Liver (tissue), 3 donors: ENCODE data around the gene ZBTB2.

Experiments
- JUND ChIP-seq, 2 donors: IDR thresholded peaks; 2 replicates each; pipeline ENCODE4 v1.6.1; 2016; ENCODE audit warnings: antibody characterized with exemption in 2 of 2
- RAD21 ChIP-seq, 2 donors: IDR thresholded peaks; 2 replicates each; pipeline ENCODE4 v1.6.1; 2016; ENCODE audit warnings: antibody characterized with exemption in 2 of 2, mild to moderate bottlenecking in 2 of 2
- SP1 ChIP-seq: IDR thresholded peaks from 2 replicates; pipeline ENCODE4 v1.6.1; 2018; ENCODE audit warnings: antibody characterized with exemption, mild to moderate bottlenecking
- TAF1 ChIP-seq: conservative IDR thresholded peaks from 2 replicates; pipeline ENCODE4 v1.6.1; 2016; ENCODE audit warnings: antibody characterized with exemption, mild to moderate bottlenecking
- YY1 ChIP-seq: IDR thresholded peaks from 2 replicates; pipeline ENCODE4 v1.6.1; 2016; ENCODE audit warnings: antibody characterized with exemption, mild to moderate bottlenecking
- TF ChIP-seq, protein P1 (sequence below): fragments of 150-350 bp; IDR thresholded peaks from 2 replicates; pipeline ENCODE4 v1.5.1; 2017; ENCODE audit warnings: improper control_type of control experiment, low read depth, low read length; ENCODE audit not compliant: missing input control
- TF ChIP-seq, protein P2 (sequence below): IDR thresholded peaks from 2 replicates; pipeline ENCODE4 v1.6.1; 2016; ENCODE audit warnings: antibody characterized with exemption, mild to moderate bottlenecking
- donor health status: healthy.
- donor health status: healthy.

DNA sequence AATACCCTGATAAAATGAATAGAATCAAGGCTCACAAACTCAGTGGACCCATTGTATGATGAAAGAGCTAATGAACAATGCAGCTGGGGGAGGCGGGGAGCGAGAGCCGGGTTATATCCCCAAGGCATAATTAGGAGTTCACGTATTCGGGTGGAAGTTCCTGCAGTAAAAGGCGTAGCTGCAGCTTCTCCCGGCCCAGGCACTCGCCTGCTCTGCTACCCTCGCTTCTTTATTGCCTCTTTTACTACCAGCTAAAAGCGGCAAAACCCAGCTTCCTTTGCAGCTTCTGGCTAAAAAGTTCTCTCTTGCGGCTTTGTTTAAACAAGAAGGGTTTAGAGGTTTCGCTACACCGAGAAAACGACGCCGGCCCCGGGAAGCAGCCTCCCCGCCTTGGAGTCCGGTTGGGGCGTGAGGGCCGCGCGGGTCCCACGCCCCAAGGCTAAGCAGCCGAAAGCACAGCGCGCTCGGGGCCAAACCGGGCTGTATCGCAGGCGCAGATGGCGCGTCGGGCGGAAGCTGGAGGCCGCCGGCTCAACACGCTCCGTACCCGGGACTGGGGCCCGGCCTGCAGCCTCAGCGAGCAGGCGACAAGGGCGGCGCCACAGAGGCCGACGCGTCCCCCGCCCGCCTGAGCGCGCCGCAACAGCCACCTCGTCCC lies 1.6 kb downstream of the ZBTB2 start:
- TF ChIP-seq, protein P1, sequence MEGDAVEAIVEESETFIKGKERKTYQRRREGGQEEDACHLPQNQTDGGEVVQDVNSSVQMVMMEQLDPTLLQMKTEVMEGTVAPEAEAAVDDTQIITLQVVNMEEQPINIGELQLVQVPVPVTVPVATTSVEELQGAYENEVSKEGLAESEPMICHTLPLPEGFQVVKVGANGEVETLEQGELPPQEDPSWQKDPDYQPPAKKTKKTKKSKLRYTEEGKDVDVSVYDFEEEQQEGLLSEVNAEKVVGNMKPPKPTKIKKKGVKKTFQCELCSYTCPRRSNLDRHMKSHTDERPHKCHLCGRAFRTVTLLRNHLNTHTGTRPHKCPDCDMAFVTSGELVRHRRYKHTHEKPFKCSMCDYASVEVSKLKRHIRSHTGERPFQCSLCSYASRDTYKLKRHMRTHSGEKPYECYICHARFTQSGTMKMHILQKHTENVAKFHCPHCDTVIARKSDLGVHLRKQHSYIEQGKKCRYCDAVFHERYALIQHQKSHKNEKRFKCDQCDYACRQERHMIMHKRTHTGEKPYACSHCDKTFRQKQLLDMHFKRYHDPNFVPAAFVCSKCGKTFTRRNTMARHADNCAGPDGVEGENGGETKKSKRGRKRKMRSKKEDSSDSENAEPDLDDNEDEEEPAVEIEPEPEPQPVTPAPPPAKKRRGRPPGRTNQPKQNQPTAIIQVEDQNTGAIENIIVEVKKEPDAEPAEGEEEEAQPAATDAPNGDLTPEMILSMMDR, result no peak
- TF ChIP-seq JUND (IDR thresholded peaks at IDR 0.05) (no peak), TAF1 (no peak), RAD21 (IDR thresholded peaks at IDR 0.05) (no peak), SP1 (peak; percentile 19), YY1 (peak; percentile 61)
- TF ChIP-seq, protein P2, sequence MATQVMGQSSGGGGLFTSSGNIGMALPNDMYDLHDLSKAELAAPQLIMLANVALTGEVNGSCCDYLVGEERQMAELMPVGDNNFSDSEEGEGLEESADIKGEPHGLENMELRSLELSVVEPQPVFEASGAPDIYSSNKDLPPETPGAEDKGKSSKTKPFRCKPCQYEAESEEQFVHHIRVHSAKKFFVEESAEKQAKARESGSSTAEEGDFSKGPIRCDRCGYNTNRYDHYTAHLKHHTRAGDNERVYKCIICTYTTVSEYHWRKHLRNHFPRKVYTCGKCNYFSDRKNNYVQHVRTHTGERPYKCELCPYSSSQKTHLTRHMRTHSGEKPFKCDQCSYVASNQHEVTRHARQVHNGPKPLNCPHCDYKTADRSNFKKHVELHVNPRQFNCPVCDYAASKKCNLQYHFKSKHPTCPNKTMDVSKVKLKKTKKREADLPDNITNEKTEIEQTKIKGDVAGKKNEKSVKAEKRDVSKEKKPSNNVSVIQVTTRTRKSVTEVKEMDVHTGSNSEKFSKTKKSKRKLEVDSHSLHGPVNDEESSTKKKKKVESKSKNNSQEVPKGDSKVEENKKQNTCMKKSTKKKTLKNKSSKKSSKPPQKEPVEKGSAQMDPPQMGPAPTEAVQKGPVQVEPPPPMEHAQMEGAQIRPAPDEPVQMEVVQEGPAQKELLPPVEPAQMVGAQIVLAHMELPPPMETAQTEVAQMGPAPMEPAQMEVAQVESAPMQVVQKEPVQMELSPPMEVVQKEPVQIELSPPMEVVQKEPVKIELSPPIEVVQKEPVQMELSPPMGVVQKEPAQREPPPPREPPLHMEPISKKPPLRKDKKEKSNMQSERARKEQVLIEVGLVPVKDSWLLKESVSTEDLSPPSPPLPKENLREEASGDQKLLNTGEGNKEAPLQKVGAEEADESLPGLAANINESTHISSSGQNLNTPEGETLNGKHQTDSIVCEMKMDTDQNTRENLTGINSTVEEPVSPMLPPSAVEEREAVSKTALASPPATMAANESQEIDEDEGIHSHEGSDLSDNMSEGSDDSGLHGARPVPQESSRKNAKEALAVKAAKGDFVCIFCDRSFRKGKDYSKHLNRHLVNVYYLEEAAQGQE, result peak; percentile 14
